Measurements from ENCODE around the gene ZNF23.

ZNF23 gene

DNA sequence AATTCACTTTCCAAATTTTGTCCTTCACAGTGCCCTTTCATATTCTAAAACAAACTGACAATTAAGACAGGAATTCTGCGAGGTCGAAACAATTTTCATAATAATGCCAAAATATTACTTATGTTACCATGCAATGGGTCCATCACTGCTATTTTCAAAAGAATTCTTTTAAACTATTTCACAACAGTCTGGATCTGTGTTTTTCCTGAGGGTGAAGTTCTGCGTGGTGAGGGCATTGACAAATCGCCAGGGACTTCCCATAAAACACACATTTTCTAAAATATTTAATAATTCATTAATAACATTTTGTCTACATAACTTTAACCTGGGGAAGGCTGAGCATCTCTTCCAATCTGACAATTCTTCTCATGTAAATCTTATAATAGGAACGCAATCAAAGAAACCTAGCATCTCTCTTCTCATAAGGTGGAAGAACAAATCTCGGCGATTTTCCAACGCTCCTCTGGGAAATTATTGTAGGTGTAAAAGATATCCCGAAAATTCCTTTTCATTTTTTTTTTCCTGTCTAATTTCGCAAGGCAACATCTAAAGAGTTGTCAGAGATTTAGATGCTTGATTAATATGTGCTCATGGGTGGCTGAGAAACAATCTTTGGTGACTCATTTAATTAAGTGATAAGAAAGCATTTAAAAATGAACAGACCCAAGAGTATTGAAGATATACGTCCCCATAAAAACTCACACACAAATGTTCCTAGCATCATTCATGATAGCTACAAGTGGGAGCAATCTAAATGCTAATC, 62.1 kb downstream of the ZNF23 start:
- DNase-seq = no peak
- no peak overlapping the region for H3K4me3 ChIP-seq (ENCODE audit: low read depth, low read length)
- peaks cover 34% of the 10 kb centered on the region for H3K27me3 ChIP-seq
- TF ChIP-seq CTCF (IDR thresholded peaks at IDR 0.05; ENCODE audit: low read depth, low read length) = no peak
- no peaks in the 10 kb centered on the region for H3K36me3 ChIP-seq
- H3K4me1 ChIP-seq = no peaks in the 10 kb centered on the region
- no peaks in the 10 kb centered on the region for H3K9me3 ChIP-seq
